Measurements from ENCODE around the gene EGFL7. TPM values are rescaled to one million over a fixed set of nuclear protein-coding genes. Genes with fewer than 3 reads are reported as not detected.

EGFL7 gene
- total and polyA plus RNA-seq, 2 of the 8 experiments (the other 6 are each of a cell fraction or from before 2014, with no cell fraction given), result 37.8 to 53.4 TPM

GRCh38 chr9:136684339-136684738 lies 21.6 kb downstream of the EGFL7 start:
- Histone ChIP-seq H3K14ac (ENCODE audit: insufficient read length) (no peak overlapping the region), H2BK120ac (replicated peaks; ENCODE audit: low read depth, low read length) (no peak overlapping the region), H2BK20ac (ENCODE audit: low read length) (no peak overlapping the region), H3K23ac (ENCODE audit: insufficient read length) (no peak overlapping the region), H4K5ac (ENCODE audit: insufficient read length, low read depth, low read length) (no peak overlapping the region), H3K79me1 (ENCODE audit: low read depth, low read length) (peaks cover 6% of the 10 kb centered on the region), H3K56ac (replicated peaks; ENCODE audit: insufficient read length, low read depth, low read length) (no peak overlapping the region), H2AFZ (ENCODE audit: low read length) (no peak overlapping the region), H3K18ac (ENCODE audit: extremely low read depth, low read length) (no peak overlapping the region), H3K9me3 (ENCODE audit: insufficient read depth in 2 of 2, low read depth in 1 of 2, low read length in 1 of 2) (no peaks in the 10 kb centered on the region), H2BK12ac (ENCODE audit: low read depth, low read length) (peak overlapping the region; percentile 14; the same call in 1 of the 2 replicates), H3K9ac (replicated peaks in 1 of 4; ENCODE audit: extremely low read depth in 1 of 4, low read depth in 3 of 4, low read length in 3 of 4) (no peak overlapping the region), H3K27ac (ENCODE audit: low read depth, low read length) (no peak overlapping the region), H3K36me3 (ENCODE audit: control insufficient read depth in 2 of 4, insufficient read depth in 4 of 4, low read length in 3 of 4) (no peaks in the 10 kb centered on the region), H3K4me3 (ENCODE audit: extremely low read depth in 1 of 4, insufficient read depth in 2 of 4, low read depth in 3 of 4, low read length in 4 of 4) (no peak overlapping the region), H3K4me2 (ENCODE audit: insufficient read depth in 1 of 2, low read depth in 2 of 2, low read length in 2 of 2) (no peak overlapping the region), H4K91ac (replicated peaks; ENCODE audit: insufficient read length, low read length) (no peak overlapping the region), H4K20me1 (replicated peaks in 1 of 2; ENCODE audit: control insufficient read depth in 1 of 2, insufficient read depth in 2 of 2, low read length in 2 of 2) (peaks cover 2 to 10% of the 10 kb centered on the region in 2 experiments), H2AK5ac (ENCODE audit: low read depth, low read length) (no peak overlapping the region), H3K79me2 (ENCODE audit: control insufficient read depth in 1 of 2, insufficient read depth in 2 of 2, low read length in 2 of 2) (no peaks in the 10 kb centered on the region), H2BK15ac (ENCODE audit: low read length) (0 out of 2 replicates have a peak overlapping the region, but pooled peaks have one; percentile 61), H2BK5ac (ENCODE audit: low read depth, low read length) (no peak overlapping the region), H3K4ac (replicated peaks; ENCODE audit: insufficient read length, low read depth, low read length) (no peak overlapping the region), H3K27me3 (replicated peaks in 1 of 4; ENCODE audit: control insufficient read depth in 3 of 4, extremely low read depth in 1 of 4, insufficient read depth in 3 of 4, low read length in 3 of 4) (peaks cover 0 to 11% (median 5%) of the 10 kb centered on the region in 4 experiments; a peak in 4 of 7 replicates), H3K4me1 (replicated peaks in 1 of 4; ENCODE audit: control insufficient read depth in 3 of 4, insufficient read depth in 4 of 4, low read length in 3 of 4) (peaks cover 0 to 24% (median 11%) of the 10 kb centered on the region in 4 experiments; a peak in 4 of 7 replicates), H4K8ac (ENCODE audit: extremely low read depth, insufficient read depth, low read length) (peak overlapping the region; percentile 14), H3K23me2 (ENCODE audit: low read depth, low read length) (peaks cover 13% of the 10 kb centered on the region; the same call in 1 of the 2 replicates)
- CTCF ChIA-PET (ENCODE audit: partially characterized antibody), result interaction anchor here (1.2 to 12.8 kb wide), 6 partner anchors 10 to 196 kb away, joined by 4 to 125 read pairs (median 5); no protein-coding TSS in a partner anchor
- 85% methylated on average over 15 of the region's 15 CpGs; no CpG with 5 or more reads in 1 of the 2 experiments for WGBS, 2 experiments (ENCODE audit: extremely low coverage in 1 of 2, insufficient coverage in 1 of 2, insufficient read length in 1 of 2, insufficient replicate concordance in 2 of 2, low coverage in 1 of 2, low lambda C conversion rate in 2 of 2, missing lambda C conversion rate in 1 of 2)
- DNase-seq (ENCODE audit: low read depth in 1 of 2, low spot score in 2 of 2) (no peak), FAIRE-seq (no peak)
- POLR2A ChIA-PET (ENCODE audit: partially characterized antibody), result interaction anchor here (1.2 to 3.1 kb wide), 3 partner anchors 8 to 30 kb away, joined by 3 to 15 read pairs (median 3); no protein-coding TSS in a partner anchor
- no peak for TF ChIP-seq RFX5 (IDR thresholded peaks at IDR 0.05; ENCODE audit: borderline replicate concordance, low read depth, low read length)
- TF ChIP-seq SUZ12 (IDR thresholded peaks at IDR 0.05; ENCODE audit: low read length), result no peak
- TF ChIP-seq CHD1 (IDR thresholded peaks at IDR 0.05; ENCODE audit: low read depth, low read length), result no peak
- no peak for TF ChIP-seq NRF1 (IDR thresholded peaks at IDR 0.05; ENCODE audit: low read depth, low read length)
- TF ChIP-seq SP4 (IDR thresholded peaks at IDR 0.05; ENCODE audit: low read length), result no peak
